NCI-H69 (cell line): Measurements from ENCODE around the gene OBSL1.

Experiments used
- DNase-seq: peaks from one replicate; lab custom pipeline; 2025; lab: John Stamatoyannopoulos, UW

The OBSL1 gene

DNA sequence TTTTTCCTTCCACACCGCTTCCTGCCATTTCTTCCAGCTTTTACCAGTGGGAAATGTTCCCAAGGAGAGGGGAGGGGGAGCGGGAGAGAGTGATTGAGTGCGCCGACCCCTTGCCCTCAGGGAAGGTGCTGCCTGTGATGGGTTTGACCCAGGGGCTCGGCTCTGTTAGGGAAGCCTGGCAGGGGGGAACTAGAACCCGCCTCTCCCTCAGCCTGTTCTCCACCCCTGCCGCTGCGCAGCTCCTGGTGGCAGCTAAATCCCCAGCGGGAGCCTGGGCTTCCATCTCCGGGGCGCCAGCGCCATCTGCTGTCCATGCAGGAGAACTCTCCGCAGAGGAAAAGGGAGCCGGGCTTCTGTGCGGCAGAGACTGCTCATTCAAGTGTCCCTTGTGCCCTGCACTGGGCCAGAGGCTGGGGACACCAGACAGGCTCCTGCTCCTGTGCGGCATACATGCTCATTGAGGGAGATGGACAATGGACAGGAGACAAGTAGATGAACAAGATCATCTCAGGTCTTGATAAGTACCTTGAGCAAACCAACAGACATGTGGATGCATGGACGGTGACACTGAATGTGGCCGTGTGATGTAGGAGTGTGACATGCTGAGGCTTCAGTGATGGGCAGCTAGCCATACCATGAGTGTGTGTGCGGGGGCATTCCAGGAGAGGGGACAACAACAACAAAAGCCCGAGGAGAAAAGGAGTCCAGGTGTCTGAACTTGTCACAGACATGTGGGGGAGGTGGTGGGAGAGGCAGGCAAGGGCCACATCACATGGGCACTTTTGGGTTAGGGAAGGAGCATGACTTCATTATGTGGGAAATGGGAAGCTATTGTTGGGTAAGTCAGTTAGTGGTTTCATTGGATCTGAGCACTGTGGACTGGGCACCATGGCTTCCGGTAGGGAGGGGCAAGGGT is 41.0 kb downstream of the OBSL1 start:
- peak; percentile 83 for DNase-seq

DNA sequence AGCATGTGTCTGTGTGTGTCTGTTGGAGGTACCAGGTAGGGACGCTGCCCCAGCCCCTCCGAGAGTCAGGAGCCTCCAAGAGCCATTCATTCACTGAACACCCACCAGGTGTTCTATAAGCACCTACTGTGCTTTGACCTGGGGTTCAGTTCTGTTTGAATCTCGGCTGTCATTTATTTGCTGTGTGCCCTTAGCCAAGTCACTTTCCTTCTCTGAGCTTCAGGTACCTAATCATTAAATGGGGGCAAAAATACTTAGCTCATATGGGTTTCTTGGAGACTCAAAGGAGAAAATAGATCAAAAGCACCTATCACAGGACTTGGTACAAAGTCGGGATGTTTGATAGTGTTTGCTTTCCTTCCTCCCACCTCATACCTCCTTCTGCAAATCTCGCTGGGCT is 43.9 kb downstream of the OBSL1 start:
- DNase-seq = no peak

GRCh38 chr2:219527076-219527394 is 44.3 kb downstream of the OBSL1 start:
- DNase-seq = peak; percentile 20

DNA sequence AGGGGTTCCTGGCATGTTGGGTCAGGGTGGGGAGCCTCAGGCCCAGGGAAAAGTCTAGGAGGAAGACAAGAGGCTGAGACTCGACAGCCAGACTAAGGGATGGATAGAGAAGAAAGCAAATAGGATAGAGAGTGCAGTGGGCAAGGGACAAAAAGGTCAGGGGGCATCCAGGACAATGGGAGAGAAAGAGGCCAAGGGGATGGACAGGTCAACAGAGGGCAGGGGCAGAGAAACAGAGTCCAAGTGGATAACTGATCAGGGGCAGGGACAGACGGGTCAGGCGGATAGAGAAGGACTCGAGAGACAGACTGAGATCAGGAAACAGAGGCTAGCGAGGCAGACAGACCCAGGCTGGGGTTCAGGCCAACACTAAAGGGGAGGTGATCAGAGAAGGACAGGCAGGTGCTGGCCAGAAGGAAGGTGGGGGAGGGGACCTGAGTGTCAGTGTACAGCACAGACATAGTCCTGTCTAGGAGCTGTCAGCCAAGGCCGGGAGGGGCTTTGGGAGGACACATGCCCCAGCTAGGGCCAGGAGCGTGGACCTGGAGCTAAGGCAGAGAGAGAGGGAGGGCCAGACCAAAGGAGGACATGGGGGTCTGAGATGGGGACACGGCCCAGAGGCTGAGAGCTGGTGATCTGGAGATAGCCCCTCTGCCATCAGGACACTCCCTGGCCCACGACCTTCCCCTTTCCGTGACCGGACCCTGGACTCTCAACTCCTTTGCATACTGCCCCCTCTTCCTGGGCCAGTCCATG is 44.8 kb downstream of the OBSL1 start:
- no peak for DNase-seq

- DNase-seq = no peak
Measured at GRCh38 chr2:219525533-219526232, 45.7 kb downstream of the OBSL1 start.

DNA sequence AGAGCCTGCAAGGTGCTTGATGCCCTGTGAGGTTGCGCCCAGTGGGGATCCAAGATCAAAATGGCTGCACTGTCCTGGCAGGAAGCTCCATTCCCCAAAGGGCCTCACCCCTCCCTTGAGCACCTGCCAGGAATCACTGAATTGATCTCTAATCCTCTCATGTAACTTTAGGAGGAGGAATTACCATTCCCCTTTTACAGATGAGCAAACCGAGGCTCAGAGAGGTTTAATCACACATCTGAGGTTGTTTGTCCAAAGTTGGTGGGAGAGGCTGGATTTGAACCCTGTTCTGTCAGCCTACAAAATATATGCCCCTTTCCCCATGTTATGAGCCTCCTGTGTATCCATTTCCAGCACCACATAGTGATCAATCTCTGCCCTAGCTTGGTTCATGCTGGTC is 46.5 kb downstream of the OBSL1 start:
- no peak for DNase-seq

- DNase-seq = peak; percentile 36
Measured at GRCh38 chr2:219523031-219523671, 48.2 kb downstream of the OBSL1 start.

DNA sequence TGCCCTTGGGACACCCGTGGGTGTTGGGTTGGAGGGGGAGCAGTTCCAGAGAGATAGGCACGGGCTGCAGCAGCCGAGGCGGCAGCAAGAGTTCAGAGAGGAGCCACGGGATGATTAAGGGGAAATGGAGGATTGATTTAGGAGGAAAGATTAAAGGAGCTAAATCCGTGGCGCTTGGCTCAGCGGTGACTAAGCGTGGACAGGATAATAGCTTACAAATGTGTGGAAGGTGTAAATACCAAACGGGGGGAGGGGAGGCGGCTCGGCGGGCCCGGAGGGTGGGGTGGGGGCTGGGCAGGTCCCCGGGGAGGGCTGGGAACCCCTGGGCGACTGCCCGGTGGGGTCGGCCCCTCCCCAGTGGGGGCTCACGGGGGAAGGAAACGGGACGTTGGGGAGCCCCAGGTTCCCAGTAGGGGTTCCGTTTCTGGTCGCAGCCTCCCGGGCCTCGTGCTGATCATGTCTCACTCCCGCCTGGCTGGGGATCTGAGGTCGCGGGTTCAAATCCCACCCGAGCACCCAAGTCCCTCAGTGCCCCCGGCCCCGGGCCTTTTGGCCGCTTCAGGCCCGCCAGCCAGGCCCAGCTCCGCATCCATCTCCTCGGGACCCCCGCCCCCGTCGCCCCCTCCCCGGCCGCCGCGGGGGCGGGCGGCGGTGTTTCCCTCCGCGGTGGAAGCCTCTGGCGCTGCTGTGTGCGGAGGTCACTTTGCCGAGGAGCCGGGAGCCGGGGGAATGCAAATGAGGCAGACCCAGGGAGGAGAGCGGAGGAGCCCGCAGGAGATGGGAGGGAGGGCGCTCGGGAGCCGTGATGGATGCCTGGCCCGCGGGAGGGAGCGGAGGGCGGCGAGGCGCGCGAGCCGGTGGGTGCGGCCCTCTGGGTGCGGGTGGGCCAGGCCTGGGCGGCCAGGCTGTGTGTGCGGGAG is 49.0 kb downstream of the OBSL1 start:
- peak; percentile 46 for DNase-seq

DNA sequence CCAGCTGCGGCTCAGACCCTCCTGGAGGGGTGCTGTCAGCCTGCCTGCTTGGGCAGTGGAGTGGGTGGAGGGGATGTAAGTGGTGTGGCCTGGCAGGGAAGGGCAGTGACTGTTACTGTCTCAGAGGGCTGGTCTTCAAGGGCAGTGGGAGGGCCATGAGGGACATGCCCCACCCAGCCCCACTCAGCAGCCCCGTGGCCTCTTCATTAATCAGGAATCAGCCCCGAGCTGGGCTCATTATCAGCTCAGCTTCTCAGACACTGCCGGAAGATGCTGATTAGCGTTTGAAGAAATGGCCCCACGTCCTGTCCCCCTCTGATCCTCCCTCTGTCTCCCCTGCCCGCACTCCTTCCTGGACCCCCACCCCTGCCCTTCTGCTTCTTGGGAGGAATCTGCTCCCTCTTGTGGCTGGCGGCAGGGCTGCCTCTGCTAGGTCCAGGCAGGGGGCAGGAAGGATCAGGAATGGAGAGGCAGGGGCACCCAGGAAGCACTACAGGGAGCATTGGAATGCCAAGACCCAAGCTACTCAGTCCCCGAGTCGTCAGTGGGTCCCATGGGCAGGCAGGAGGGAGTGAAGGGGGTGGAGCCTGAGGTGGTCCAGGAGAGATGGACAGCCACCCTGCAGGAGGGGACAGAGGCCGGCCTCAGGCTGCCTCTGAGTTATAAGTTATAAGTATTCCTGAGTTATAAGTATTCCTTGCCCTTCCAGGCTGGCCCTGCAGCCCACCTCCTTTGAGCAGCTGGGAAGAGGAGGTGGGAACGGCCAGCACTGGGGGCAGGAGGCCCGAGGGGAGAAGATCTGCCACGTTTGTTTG is 50.1 kb downstream of the OBSL1 start:
- DNase-seq = peak; percentile 75

- peak; percentile 36 for DNase-seq
Measured at GRCh38 chr2:219520079-219520478, 51.3 kb downstream of the OBSL1 start.

DNA sequence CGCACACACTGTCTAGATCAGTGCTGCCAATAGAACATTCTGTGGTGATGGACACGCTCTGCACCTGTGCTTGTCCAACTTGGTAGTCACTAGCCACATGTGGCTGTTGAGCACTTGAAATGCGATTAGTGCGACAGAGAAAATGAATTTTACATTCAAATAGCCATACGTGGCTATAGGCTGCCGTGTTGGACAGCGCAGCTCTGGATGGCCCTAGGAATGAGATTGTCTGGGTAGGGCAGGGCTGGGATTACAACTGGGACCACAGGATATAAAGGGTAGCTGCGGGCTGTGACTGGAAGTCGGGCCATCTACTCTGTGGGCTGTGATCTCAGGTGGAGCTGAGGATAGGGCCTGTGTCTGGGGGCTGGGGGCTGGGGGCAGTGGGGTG is 51.8 kb downstream of the OBSL1 start:
- no peak for DNase-seq

- DNase-seq = peak; percentile 63
Measured at GRCh38 chr2:219517954-219518778, 53.2 kb downstream of the OBSL1 start.

GRCh38 chr2:219516888-219517287 is 54.5 kb downstream of the OBSL1 start:
- no peak for DNase-seq

DNA sequence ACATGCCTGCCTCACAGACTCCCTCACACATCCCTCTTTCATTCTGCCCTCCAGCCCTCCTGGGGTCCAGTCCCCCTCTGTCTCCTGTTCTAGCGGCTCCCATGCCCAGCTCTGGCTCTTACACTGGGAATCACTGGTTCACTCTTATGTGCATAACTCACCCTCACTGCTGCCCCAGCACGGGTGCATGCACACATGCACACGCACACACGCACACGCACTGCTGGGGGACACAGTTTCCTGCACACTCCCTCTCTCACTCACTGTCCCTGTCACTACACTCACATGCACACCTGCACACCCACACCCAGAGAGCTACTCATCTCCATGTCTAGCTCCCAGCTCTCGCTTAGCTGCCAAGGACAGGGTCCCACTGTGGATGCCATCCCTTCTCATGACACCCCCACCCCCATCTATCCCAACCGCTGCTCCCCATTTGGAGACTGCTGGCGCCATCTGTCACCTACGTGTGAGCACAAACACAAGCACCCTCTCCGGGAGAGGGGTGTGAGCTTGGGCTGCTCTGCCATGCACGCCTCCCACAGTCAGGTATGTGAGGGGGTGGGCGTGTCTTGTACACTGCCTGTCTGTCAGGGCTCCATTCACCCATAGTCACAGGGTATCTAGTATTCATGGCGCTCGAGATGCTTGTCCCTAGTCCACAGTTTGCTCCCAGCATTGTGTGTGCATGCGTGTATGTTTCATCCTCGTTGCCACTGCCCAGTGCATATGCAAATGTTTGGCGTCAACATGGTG is 55.3 kb downstream of the OBSL1 start:
- peak; percentile 21 for DNase-seq

- DNase-seq = no peak
Measured at GRCh38 chr2:219514836-219515235, 56.5 kb downstream of the OBSL1 start.

DNA sequence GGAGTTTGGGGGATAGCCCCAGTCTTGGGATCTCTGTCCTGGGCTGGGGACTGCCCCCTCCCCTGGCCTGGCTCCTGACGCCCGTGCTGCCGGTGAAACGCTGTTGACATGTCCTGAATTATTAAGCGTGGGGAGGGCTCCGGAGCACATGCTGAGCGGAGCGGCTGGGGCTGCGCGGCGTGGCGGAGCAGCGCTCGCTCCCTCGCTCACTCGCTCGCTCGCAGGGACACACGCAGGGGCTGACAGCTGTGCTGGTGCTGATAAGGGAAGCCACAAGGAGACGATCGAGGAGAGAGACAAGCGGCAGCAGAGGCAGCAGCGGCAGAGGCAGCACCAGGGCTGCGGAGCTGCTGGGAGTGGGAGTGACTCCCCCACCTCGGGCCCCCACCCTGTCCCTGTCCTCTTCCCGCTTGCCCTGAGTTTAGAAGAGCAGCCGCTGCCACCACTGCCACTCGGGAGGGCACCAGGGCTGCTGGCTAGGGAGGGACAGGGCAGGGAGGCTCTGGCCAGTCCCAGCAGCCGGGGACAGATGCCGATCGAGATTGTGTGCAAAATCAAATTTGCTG is 57.1 kb downstream of the OBSL1 start, which contains the start of gene ASIC4:
ASIC4 (plus strand) TSS at position 287 of the 566 bp plus-strand sequence; CDS start at position 530, 243 bp downstream.
- peak; percentile 47 for DNase-seq

DNA sequence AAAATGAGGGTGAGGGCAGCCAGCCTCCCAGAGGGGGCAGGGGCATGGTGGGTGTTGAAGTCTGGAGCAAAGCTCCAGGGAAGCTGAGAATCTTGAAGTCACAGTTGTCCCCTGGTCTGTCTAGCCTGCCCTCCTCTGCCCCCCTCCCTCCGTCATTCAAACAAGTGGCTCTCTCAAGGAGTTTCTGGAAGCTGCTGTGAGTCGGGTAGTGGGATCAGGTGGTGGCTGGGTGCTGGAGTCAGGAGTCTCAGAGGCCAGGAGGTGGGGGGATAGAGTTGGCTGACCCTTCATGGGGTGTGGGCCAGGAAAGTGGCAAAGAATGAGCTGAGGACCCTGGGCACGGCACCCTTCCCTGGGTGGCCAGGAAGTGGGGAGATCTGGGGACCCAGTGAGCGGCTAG is 57.6 kb downstream of the OBSL1 start:
- DNase-seq = no peak
